ENCODE results near the gene TICAM1.

The TICAM1 gene

DNA sequence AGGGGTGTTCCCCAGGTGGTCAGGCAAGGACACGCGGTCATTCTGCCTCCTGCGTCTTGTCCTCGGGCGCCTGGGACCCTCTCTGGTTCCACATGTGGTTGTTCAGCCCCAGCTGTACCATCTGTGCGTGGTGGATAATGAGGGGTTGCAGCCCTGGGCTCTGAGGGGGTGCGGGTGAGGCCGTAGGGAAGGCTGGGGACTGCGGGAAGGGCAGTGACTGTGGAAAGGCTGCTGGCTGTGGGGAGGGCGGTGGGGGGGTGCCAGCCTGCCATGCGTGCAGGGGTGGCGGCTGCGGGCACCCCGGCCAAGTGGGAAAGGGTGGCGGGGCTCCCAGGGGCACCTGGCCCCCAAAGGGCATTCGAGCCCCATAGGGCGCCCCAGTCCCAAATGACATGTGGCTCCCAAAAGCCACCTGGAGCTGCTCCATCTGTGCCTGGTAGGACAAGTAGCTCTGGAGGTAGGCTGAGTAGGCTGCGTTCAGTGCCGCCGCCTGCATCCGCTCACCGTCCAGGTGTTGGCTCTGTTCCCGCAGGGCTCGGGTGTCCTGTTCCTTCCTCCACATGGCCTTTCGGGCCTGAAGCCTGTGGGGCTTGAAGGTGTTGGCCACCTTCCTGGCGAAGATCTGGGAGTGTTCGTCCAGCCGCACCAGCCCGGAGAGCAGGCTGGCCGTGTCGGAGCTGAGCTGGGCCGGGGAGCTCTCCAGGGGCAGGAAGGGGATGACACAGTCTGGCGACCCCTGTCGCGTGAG, 15.1 kb downstream of the TICAM1 start:
- Histone ChIP-seq H3K27ac (ENCODE audit: low read length) (peak overlapping the region; percentile 72), H3K9ac (ENCODE audit: low read depth, low read length) (peak overlapping the region; percentile 38; the same call in 1 of the 2 replicates), H2AFZ (ENCODE audit: low read depth, low read length) (peak overlapping the region; percentile 83), H3K79me2 (ENCODE audit: insufficient read depth, low read length) (no peaks in the 10 kb centered on the region; the same call in 1 of the 2 replicates), H3K4me3 (ENCODE audit: low read depth in 1 of 2, low read length in 2 of 2) (peak overlapping the region in 1 of 2 experiments; percentile 28; a peak in 2 of 4 replicates), H4K20me1 (ENCODE audit: insufficient read depth, low read length) (no peaks in the 10 kb centered on the region), H3K36me3 (ENCODE audit: insufficient read depth, low read length) (peaks cover 34% of the 10 kb centered on the region), H3K4me1 (ENCODE audit: insufficient read depth, low read length) (peaks cover 12% of the 10 kb centered on the region), H3K9me3 (ENCODE audit: insufficient read depth, low read length, severe bottlenecking) (no peaks in the 10 kb centered on the region), H3K4me2 (ENCODE audit: insufficient read depth, low read length) (peak overlapping the region; percentile 69), H3K27me3 (ENCODE audit: insufficient read depth, low read length, poor library complexity) (no peaks in the 10 kb centered on the region)
- TF ChIP-seq EZH2 (IDR thresholded peaks at IDR 0.05; ENCODE audit: borderline replicate concordance, low read depth, low read length, severe bottlenecking): no peak
- TF ChIP-seq, protein P1, sequence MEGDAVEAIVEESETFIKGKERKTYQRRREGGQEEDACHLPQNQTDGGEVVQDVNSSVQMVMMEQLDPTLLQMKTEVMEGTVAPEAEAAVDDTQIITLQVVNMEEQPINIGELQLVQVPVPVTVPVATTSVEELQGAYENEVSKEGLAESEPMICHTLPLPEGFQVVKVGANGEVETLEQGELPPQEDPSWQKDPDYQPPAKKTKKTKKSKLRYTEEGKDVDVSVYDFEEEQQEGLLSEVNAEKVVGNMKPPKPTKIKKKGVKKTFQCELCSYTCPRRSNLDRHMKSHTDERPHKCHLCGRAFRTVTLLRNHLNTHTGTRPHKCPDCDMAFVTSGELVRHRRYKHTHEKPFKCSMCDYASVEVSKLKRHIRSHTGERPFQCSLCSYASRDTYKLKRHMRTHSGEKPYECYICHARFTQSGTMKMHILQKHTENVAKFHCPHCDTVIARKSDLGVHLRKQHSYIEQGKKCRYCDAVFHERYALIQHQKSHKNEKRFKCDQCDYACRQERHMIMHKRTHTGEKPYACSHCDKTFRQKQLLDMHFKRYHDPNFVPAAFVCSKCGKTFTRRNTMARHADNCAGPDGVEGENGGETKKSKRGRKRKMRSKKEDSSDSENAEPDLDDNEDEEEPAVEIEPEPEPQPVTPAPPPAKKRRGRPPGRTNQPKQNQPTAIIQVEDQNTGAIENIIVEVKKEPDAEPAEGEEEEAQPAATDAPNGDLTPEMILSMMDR (IDR thresholded peaks at IDR 0.05; ENCODE audit: borderline replicate concordance, extremely low read depth, low read length, poor library complexity, severe bottlenecking): no peak
- ATAC-seq (ENCODE audit: insufficient read depth, low read depth): no peak
- no peak for DNase-seq

DNA sequence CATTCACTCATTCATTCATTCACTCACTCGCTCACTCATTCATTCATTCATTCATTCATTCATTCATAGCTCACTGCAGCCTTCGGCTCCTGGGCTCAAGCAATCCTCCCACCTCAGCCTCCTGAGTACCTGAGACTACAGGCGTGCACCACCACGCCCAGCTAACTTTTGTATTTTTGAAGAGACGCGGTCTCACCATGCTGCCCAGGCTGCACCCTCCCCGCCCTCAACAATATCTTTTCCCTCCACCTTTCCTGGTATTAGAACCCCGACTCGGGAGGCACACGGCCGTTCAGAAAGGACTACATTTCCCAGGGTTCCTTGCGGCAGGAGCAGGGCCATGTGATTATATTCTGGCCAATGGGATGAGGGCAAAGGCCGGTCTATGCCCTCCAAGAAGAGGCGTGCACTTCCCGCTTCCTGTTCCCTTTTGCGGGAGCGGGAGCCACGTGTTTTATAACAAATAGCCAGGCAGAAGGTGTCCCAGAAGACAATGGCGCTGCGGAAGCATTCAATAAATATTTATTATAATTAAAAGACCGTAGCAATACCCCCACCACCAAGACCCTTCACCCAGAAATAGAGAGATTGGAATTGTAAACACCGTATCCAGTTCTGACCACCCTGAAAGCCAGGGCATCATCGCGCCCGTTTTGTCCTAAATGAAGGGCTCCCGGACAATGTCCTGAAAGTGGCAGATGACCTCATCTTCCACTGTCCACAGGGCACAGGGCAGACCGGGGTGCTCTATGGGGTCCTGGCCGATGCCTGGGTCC, 15.9 kb downstream of the TICAM1 start:
- Histone ChIP-seq H3K4me3 (ENCODE audit: low read depth in 1 of 2, low read length in 2 of 2) (peak overlapping the region in 1 of 2 experiments; percentile 53; a peak in 2 of 4 replicates), H3K36me3 (ENCODE audit: insufficient read depth, low read length) (peaks cover 34% of the 10 kb centered on the region), H4K20me1 (ENCODE audit: insufficient read depth, low read length) (no peaks in the 10 kb centered on the region), H2AFZ (ENCODE audit: low read depth, low read length) (peak overlapping the region; percentile 83), H3K4me1 (ENCODE audit: insufficient read depth, low read length) (peaks cover 12% of the 10 kb centered on the region), H3K79me2 (ENCODE audit: insufficient read depth, low read length) (no peaks in the 10 kb centered on the region), H3K9ac (ENCODE audit: low read depth, low read length) (peak overlapping the region; percentile 38; the same call in 1 of the 2 replicates), H3K9me3 (ENCODE audit: insufficient read depth, low read length, severe bottlenecking) (no peaks in the 10 kb centered on the region), H3K27ac (ENCODE audit: low read length) (peak overlapping the region; percentile 72), H3K27me3 (ENCODE audit: insufficient read depth, low read length, poor library complexity) (no peaks in the 10 kb centered on the region), H3K4me2 (ENCODE audit: insufficient read depth, low read length) (peak overlapping the region; percentile 69)
- ATAC-seq (ENCODE audit: insufficient read depth, low read depth) (peak; percentile 96), DNase-seq (peak; percentile 92)
- no peak for TF ChIP-seq EZH2 (IDR thresholded peaks at IDR 0.05; ENCODE audit: borderline replicate concordance, low read depth, low read length, severe bottlenecking)
- TF ChIP-seq, protein P1 (IDR thresholded peaks at IDR 0.05; ENCODE audit: borderline replicate concordance, extremely low read depth, low read length, poor library complexity, severe bottlenecking): no peak

DNA sequence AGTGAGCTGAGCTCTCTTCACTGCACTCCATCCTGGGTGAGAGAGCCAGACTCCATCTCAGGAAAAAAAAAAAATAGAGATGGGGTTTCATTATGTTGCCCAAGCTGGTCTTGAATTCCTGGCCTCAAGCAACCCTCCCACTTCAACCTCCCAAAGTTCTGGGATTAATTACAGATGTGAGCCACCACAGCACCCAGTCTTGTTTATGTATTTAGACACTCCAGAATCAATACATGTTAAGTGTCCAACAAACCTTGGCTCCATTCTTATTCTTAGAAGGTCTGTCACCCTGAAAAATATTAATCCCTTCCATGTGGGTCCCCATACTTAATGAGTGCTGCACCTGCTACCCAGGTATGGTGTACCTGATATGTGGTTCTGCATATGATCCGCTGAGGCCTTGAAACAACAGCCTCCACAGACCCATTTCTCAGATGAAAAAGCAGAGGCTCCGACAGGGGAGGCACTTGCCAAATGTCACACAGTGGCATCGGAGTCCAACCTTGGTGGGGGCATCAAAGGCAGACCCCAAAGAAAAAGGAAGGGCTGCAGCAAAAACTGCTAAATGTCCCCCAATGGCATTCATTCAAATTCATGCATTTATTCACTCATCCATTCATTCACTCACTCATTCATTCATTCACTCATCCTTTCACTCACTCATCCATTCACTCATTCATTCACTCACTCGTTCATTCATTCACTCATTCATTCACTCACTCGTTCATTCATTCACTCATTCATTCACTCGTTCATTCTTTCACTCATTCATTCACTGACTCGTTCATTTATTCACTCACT, 16.7 kb downstream of the TICAM1 start:
- ATAC-seq (ENCODE audit: insufficient read depth, low read depth) (no peak), DNase-seq (no peak)
- no peaks in the 10 kb centered on the region for H3K9me3 ChIP-seq (ENCODE audit: insufficient read depth, low read length, severe bottlenecking)
- H3K27me3 ChIP-seq (ENCODE audit: insufficient read depth, low read length, poor library complexity): no peaks in the 10 kb centered on the region
- H3K9ac ChIP-seq (ENCODE audit: low read depth, low read length): no peak overlapping the region
- peak overlapping the region; percentile 83 for H2AFZ ChIP-seq (ENCODE audit: low read depth, low read length)
- peak overlapping the region; percentile 69 for H3K4me2 ChIP-seq (ENCODE audit: insufficient read depth, low read length)
- no peaks in the 10 kb centered on the region for H4K20me1 ChIP-seq (ENCODE audit: insufficient read depth, low read length)
- peaks cover 12% of the 10 kb centered on the region for H3K4me1 ChIP-seq (ENCODE audit: insufficient read depth, low read length)
- H3K79me2 ChIP-seq (ENCODE audit: insufficient read depth, low read length): no peaks in the 10 kb centered on the region
- H3K4me3 ChIP-seq (ENCODE audit: low read depth in 1 of 2, low read length in 2 of 2): peak overlapping the region in 1 of 2 experiments; percentile 53; a peak in 2 of 4 replicates
- no peak overlapping the region for H3K27ac ChIP-seq (ENCODE audit: low read length)
- peaks cover 34% of the 10 kb centered on the region for H3K36me3 ChIP-seq (ENCODE audit: insufficient read depth, low read length)
- no peak for TF ChIP-seq EZH2 (IDR thresholded peaks at IDR 0.05; ENCODE audit: borderline replicate concordance, low read depth, low read length, severe bottlenecking)
- TF ChIP-seq, protein P1 (IDR thresholded peaks at IDR 0.05; ENCODE audit: borderline replicate concordance, extremely low read depth, low read length, poor library complexity, severe bottlenecking): no peak
